Activated naive CD4-positive, alpha-beta T cell treated with anti-CD3 and anti-CD28 coated beads, Interleukin-2, amount 10 ng/mL, durations not matched to agents 7 days and 5 days (primary cell): ENCODE results near the gene IGLL5.

Source experiments
- CTCF ChIA-PET: fragments of 350-600 bp; sonication (Branson Sonifier 250); formaldehyde crosslinking; loops from one replicate; lab custom pipeline; 2021; ENCODE audit warnings: antibody characterized with exemption; lab: Charles Lee
- DNase-seq: peaks from one replicate; pipeline ENCODE4 v3.0.0-alpha.2; 2020
- H3K27ac Mint-ChIP-seq: one replicate; pipeline ENCODE4 v1.8.0; 2021; ENCODE audit warnings: mild to moderate bottlenecking, moderate library complexity, mixed read lengths
- H3K27me3 Mint-ChIP-seq: one replicate; pipeline ENCODE4 v1.8.0; 2021; ENCODE audit warnings: mild to moderate bottlenecking, mixed read lengths
- H3K36me3 Mint-ChIP-seq: one replicate; pipeline ENCODE4 v1.8.0; 2021; ENCODE audit warnings: mixed read lengths
- H3K4me1 Mint-ChIP-seq: one replicate; pipeline ENCODE4 v1.8.0; 2021; ENCODE audit warnings: mixed read lengths
- H3K4me3 Mint-ChIP-seq: one replicate; pipeline ENCODE4 v1.8.0; 2021; ENCODE audit warnings: mild to moderate bottlenecking, moderate library complexity, mixed read lengths
- H3K9me3 Mint-ChIP-seq: one replicate; pipeline ENCODE4 v1.8.0; 2021; ENCODE audit warnings: mixed read lengths

Gene IGLL5

DNA sequence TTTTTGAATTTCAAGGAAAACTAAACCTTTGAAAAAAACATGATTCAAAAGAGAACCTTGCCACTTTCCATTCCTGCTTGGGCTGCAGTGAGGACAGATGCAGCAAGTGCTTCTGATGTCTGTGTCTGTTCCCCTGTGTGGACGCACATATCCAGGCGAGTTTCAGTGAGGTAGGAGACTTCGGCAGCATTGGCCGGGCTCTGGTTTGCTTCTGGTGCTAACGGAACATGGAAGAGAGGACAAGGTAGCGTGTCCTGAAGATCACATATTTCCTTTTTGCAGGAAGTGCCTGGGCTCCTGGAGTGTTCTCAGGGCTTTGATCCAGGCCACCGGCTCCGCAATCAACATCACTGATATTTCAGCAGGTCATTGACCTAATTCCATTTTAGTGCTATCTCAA is 33.1 kb upstream of the IGLL5 start:
- no peaks in the 10 kb centered on the region for H3K4me1 Mint-ChIP-seq
- H3K36me3 Mint-ChIP-seq: no peaks in the 10 kb centered on the region
- peaks cover 81% of the 10 kb centered on the region for H3K27me3 Mint-ChIP-seq
- CTCF ChIA-PET: interaction anchor here (1.5 to 12.0 kb wide), 2 partner anchors 27 to 103 kb away, joined by 3 to 187 read pairs; no protein-coding TSS in a partner anchor
- DNase-seq: no peak
- no peak overlapping the region for H3K4me3 Mint-ChIP-seq
- no peaks in the 10 kb centered on the region for H3K9me3 Mint-ChIP-seq
- no peak overlapping the region for H3K27ac Mint-ChIP-seq

DNA sequence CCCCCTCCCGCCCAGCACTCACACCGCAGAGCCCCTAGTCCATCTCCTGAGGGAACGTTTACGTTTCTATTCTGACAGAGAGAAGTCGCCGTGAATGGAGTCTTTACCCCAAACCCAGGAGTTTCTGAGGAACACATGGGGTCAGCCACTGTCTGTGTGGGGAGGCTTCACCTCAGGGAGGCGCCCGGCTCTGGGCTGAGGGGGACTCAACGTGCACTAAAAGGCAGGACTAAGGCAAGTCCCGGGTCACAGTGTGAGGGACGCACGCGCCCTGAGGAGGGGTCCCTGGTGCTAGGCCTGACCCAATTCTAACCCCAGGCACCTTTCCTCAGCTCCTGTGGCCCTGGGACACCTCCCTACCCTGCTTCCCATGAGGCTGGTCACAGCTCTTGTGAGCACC is 32.5 kb upstream of the IGLL5 start:
- H3K27me3 Mint-ChIP-seq: peaks cover 79% of the 10 kb centered on the region
- H3K27ac Mint-ChIP-seq: no peak overlapping the region
- no peak overlapping the region for H3K4me3 Mint-ChIP-seq
- no peaks in the 10 kb centered on the region for H3K36me3 Mint-ChIP-seq
- CTCF ChIA-PET: interaction anchor here (0.6 to 12.0 kb wide), 20 partner anchors 9 to 119 kb away, joined by 3 to 187 read pairs (median 4); no protein-coding TSS in a partner anchor
- no peaks in the 10 kb centered on the region for H3K4me1 Mint-ChIP-seq
- no peaks in the 10 kb centered on the region for H3K9me3 Mint-ChIP-seq
- no peak for DNase-seq

DNA sequence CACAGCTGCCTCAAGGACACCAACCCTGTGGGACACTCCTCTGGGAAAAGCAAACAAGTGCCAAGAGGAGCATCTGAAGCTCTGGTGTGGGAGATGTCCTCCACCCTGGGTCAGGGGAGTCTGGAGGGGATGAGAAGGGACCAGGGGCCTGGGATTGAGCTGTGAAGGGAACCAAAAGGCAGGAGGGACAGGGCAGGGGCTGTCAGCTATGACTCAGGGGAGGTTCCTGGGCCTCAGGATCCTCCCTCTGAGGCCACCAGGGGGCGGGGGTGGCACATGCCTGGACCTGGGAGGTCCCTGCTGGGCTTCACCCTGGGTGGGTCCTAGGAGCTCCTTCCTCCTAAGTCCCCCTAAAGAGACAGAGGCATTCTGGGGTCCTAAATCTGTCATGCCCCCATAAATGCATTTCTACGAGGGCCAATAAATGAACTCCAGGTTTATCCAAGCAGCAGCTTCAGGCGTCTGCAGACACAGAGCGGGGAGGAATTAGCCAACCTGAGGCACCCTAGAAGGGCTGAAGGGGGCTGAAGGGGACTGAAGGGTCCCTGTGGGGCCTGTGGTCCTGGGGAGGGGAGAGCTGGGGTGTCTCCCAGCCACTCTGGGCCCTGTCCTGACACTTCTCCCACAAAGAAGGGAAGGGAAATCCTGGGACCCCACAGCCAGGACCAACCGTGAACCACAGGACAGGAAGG is 31.9 kb upstream of the IGLL5 start:
- peak; percentile 64 for DNase-seq
- Mint-ChIP-seq H3K4me1 (no peaks in the 10 kb centered on the region), H3K36me3 (no peaks in the 10 kb centered on the region), H3K4me3 (no peak overlapping the region), H3K27me3 (peaks cover 79% of the 10 kb centered on the region), H3K27ac (no peak overlapping the region), H3K9me3 (no peaks in the 10 kb centered on the region)
- CTCF ChIA-PET: interaction anchor here (0.6 to 12.0 kb wide), 21 partner anchors 8 to 119 kb away, joined by 3 to 187 read pairs (median 4); no protein-coding TSS in a partner anchor

DNA sequence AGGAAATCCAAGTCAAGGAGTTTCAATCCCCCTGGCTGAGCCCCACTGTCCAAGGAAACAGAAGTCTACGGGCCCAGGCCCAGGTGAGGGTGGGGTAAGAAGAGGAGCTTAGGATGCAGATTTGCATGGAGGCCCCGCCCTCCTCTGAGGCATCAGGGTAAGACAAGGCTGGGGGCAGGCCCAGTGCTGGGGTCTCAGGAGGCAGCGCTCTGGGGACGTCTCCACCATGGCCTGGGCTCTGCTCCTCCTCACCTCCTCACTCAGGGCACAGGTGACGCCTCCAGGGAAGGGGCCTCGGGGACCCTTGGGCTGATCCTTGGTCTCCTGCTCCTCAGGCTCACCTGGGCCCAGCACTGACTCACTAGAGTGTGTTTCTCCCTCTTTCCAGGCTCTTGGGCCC is 31.3 kb upstream of the IGLL5 start:
- Mint-ChIP-seq H3K27ac (no peak overlapping the region), H3K4me3 (no peak overlapping the region), H3K4me1 (no peaks in the 10 kb centered on the region), H3K27me3 (peaks cover 75% of the 10 kb centered on the region), H3K9me3 (no peaks in the 10 kb centered on the region), H3K36me3 (no peaks in the 10 kb centered on the region)
- CTCF ChIA-PET: interaction anchor here (0.7 to 12.0 kb wide), 11 partner anchors 7 to 118 kb away, joined by 3 to 187 read pairs (median 8); no protein-coding TSS in a partner anchor
- DNase-seq: no peak

DNA sequence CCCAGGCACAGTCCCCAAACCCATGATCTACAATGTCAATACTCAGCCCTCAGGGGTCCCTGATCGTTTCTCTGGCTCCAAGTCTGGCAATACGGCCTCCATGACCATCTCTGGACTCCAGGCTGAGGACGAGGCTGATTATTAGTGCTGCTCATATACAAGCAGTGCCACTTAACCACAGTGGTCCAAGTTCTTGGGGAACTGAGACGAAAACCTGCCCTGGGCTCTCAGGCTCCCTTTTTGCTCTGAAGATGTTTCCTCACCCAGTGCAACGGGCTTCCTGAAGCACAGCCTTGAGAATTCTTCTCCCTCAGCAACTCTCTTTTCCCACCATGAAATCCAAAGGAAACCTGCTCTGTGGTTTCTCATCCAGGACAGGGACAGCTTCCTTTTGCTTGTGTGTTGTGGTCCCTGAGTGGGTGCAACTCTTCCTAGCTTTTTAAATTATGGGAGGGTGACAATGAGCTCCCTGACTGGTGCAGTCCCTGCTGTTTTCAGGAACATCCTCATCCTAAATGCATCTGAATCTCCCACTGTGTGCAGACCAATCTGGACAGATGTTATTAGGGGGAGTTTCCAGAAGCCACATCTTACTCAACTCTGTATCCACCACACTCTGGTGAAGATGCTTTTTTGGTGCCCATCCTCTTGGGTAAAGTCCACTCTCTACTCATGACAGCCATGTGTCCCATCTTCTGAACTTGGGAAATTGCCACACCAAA is 30.6 kb upstream of the IGLL5 start:
- H3K4me1 Mint-ChIP-seq: no peaks in the 10 kb centered on the region
- H3K4me3 Mint-ChIP-seq: no peak overlapping the region
- peaks cover 69% of the 10 kb centered on the region for H3K27me3 Mint-ChIP-seq
- CTCF ChIA-PET: interaction anchor here (0.7 to 12.0 kb wide), 7 partner anchors 9 to 69 kb away, joined by 3 to 187 read pairs (median 11); no protein-coding TSS in a partner anchor
- no peaks in the 10 kb centered on the region for H3K36me3 Mint-ChIP-seq
- H3K9me3 Mint-ChIP-seq: no peaks in the 10 kb centered on the region
- H3K27ac Mint-ChIP-seq: no peak overlapping the region
- no peak for DNase-seq

DNA sequence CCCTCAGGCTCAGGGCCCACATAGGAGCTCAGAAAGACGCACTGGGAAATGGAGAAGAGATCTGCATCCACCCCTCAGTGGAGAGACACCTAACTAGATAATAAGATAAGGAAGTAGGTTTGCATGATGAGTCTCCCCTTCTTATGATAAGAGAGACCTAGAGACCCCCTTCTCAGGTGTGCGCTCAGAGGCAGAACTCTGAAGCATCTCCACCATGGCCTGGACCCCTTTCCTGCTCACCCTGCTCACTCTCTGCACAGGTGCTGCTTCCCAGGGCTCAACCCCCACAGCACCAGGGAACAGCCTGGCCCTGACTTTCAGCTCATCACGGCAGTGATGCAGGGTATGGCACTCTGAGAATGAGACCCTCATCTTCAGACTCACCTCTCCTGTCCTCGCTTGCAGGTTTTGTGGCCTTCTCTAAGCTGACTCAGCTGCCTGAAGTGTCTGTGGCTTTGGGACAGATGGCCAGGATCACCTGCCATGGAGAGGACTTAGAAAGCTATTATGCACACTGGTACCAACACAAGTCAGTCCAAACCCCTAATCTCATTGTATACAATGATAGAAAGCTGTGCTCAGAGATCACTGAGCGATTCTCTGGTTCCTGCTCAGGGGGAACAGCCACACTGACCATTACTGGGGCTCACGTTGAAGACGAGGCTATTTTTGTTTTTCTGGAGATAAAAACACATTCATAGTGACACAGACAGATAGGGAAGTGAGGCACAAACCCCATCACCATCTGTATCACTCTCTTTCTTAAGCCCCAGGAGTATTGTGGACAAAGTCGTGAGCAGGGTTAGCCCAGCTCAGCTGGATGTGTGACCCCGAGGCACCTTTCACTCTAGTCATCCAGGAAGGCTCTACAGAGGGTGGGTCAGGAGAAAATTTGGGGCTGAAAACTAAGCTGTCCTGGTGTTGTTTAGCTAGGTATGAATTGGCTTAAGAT is 29.7 kb upstream of the IGLL5 start:
- Mint-ChIP-seq H3K27ac (no peak overlapping the region), H3K4me3 (no peak overlapping the region), H3K36me3 (no peaks in the 10 kb centered on the region), H3K27me3 (peaks cover 60% of the 10 kb centered on the region), H3K4me1 (no peaks in the 10 kb centered on the region), H3K9me3 (no peaks in the 10 kb centered on the region)
- DNase-seq: no peak
- CTCF ChIA-PET: interaction anchor here (0.8 to 12.0 kb wide), 11 partner anchors 8 to 281 kb away, joined by 3 to 187 read pairs (median 5); no protein-coding TSS in a partner anchor

DNA sequence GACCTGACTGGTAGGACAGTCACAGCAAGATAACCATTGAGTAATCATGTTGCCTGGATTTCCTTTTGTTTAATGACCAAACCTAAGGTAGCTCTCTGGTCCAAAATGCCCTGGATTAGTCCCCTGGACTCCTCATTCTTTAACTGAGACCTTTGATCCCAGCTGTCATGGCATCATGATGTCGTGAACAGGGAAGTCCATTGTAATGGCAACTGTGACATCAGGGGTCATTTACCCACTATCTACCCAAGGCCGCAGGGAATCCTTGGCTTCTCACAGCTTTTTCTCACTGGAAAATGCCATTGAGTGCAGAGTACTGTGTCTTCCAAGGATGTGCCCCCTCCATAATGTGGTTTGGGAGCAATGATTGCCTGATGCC is 29.1 kb upstream of the IGLL5 start:
- Mint-ChIP-seq H3K4me1 (peaks cover 2% of the 10 kb centered on the region), H3K27ac (no peak overlapping the region), H3K27me3 (peaks cover 57% of the 10 kb centered on the region), H3K4me3 (no peak overlapping the region), H3K36me3 (no peaks in the 10 kb centered on the region), H3K9me3 (no peaks in the 10 kb centered on the region)
- CTCF ChIA-PET: interaction anchor here (0.8 to 12.0 kb wide), 8 partner anchors 10 to 282 kb away, joined by 3 to 187 read pairs (median 5); no protein-coding TSS in a partner anchor
- DNase-seq: no peak

DNA sequence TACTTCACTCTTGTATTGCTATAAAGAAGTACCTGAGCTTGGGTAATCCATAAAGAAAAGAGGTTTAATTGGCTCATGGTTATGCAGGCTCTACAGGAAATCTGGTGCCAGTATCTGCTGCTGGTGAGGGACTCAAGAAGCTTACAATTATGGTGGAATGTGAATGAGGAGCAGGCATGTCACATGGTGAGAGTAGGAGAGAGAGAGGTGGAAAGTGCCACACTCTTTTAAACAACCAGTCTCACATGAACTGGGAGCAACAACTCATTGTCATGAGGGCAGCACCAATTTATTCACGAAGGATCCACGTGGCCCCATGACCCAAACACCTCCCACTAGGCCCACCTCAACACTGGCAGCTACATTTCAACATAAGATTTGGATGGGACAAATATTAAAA is 24.6 kb upstream of the IGLL5 start:
- no peak for DNase-seq
- no peak overlapping the region for H3K4me3 Mint-ChIP-seq
- H3K27me3 Mint-ChIP-seq: peaks cover 48% of the 10 kb centered on the region
- H3K36me3 Mint-ChIP-seq: no peaks in the 10 kb centered on the region
- H3K27ac Mint-ChIP-seq: no peak overlapping the region
- CTCF ChIA-PET: interaction anchor here (0.9 to 2.3 kb wide), 4 partner anchors 7 to 75 kb away, joined by 3 to 6 read pairs (median 4); no protein-coding TSS in a partner anchor
- H3K4me1 Mint-ChIP-seq: peaks cover 35% of the 10 kb centered on the region
- H3K9me3 Mint-ChIP-seq: no peaks in the 10 kb centered on the region

DNA sequence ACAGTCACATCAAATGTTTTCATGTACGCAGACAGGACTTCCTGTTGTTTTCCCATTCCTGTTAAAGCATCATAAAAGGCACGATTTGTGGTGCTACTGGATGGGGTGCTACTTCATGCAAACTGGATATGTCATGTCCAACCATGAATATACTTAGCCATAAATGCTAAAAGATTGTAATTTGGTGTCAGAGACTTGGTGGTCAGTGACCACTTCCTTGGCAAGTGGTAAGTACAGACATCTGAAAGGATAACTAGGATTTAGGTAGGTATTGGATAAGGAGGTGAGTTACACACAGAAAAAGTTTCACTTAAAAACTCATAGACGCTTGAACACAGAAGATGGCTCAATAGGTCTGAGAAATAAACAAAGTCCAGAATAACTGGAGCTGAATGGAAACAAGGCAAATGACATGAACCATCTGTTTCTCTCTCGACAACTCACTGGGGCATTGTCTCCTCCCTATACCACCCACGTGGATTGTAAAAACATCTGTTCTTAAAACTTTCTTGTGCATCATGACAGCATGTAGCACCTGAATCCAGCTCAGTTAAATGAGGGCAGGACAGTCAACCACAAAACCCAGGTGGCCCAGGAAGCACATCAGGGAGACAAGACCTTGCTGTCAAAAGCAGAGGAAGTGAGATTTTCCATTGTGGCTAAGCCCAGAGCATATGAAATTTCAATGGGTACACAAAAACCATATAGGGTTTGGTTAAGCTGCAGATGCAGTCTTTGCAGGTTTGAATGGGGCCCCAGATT is 22.1 kb upstream of the IGLL5 start:
- H3K4me3 Mint-ChIP-seq: no peak overlapping the region
- peak; percentile 64 for DNase-seq
- no peaks in the 10 kb centered on the region for H3K9me3 Mint-ChIP-seq
- peaks cover 51% of the 10 kb centered on the region for H3K27me3 Mint-ChIP-seq
- H3K27ac Mint-ChIP-seq: no peak overlapping the region
- peaks cover 35% of the 10 kb centered on the region for H3K4me1 Mint-ChIP-seq
- CTCF ChIA-PET: interaction anchor here (0.7 to 3.1 kb wide), 13 partner anchors 9 to 119 kb away, joined by 3 to 14 read pairs (median 4); no protein-coding TSS in a partner anchor
- H3K36me3 Mint-ChIP-seq: no peaks in the 10 kb centered on the region

DNA sequence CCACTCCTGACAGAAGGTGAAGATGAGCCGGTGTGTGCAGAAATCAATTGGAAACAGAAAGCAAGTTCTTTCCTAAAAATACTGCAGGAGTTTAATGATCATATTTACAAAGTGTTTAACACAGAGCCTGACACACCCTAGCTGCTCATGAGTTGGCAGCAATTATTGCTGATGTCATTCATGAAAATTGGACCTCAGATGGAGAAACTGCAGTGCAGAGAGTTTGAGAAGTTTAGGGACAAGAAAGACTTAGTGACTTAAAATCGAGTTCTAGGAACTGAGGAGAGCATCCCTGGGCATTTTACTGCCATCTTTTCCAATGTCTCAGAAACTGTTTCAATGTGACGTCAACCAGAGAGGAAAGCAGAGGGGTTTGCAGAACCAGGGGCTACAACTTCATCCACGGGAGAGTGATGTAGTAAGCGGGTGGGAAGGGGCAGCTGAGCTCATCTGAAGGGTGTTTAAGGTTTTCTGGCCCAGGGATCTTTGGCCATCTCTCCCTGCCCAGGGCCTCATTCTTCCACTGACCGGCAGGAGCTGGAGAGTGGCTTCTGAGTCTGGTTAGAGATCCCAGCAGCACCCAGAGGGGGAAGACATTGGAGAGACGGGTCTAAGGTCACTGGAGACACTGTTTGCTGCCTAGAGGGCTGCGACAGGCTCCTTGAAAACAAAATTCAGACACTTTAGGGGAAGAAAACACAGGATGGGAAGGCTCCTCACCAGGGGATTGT is 21.1 kb upstream of the IGLL5 start:
- H3K4me1 Mint-ChIP-seq: peaks cover 35% of the 10 kb centered on the region
- no peak for DNase-seq
- peak overlapping the region; percentile 53 for H3K27ac Mint-ChIP-seq
- H3K27me3 Mint-ChIP-seq: peaks cover 60% of the 10 kb centered on the region
- CTCF ChIA-PET: interaction anchor here (0.7 to 3.1 kb wide), 10 partner anchors 9 to 120 kb away, joined by 3 to 14 read pairs (median 4); no protein-coding TSS in a partner anchor
- H3K36me3 Mint-ChIP-seq: no peaks in the 10 kb centered on the region
- H3K9me3 Mint-ChIP-seq: no peaks in the 10 kb centered on the region
- H3K4me3 Mint-ChIP-seq: no peak overlapping the region

DNA sequence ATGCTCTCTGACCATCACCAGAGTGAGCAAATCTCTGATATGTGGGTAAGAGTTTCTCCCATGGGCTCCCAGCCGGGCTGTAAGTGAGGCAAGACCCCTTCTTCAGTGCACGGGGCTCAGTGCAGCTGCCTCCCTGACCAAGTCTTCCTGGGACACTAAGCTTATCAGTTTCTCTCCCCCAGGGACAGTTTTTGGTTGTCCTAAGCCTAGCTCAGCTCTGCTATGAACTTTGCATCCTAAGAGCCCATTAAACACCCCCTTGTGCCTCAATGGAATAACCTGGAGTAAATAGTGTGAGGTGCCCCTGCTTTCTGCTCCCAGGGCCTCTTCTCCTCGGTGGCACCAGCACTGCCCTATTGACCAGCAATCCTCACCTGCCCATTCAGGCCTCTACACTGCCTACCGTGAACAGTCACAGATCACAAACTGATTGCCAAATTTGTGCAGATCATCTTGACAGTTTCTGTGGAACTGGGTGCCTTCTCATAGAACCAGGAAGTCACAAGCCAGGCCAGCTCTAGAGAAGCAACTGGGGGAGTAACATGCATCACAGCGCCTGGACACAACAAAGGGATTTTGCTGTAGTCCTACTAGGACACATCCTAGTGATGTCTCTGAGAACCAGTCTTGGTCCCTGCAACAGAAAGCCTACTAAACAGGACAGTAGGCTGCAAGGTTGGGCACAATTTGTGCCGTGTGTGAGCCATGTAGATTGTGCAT is 19.5 kb upstream of the IGLL5 start:
- Mint-ChIP-seq H3K4me3 (no peak overlapping the region), H3K9me3 (no peaks in the 10 kb centered on the region), H3K27me3 (peaks cover 76% of the 10 kb centered on the region), H3K27ac (no peak overlapping the region), H3K36me3 (no peaks in the 10 kb centered on the region), H3K4me1 (peaks cover 35% of the 10 kb centered on the region)
- CTCF ChIA-PET: interaction anchor here (1.4 to 3.1 kb wide), 2 partner anchors 19 to 65 kb away, joined by 3 to 13 read pairs; no protein-coding TSS in a partner anchor
- no peak for DNase-seq
